Right atrium auricular region (tissue), 2 donors: ENCODE data around the gene RALBP1. TPM values are rescaled to one million over a fixed set of nuclear protein-coding genes. Genes with fewer than 3 reads are reported as not detected.
A peak's percentile ranks its signal among the peaks of the same experiment; 100 is the strongest.
"Not testable (repeated sequence)": the region's sequence is repeated elsewhere in the genome, so short reads cannot be mapped to it uniquely, and the experiment has no call there.

Experiments used
- DNase-seq: peaks from one replicate; pipeline ENCODE4 v3.0.0-alpha.2; 2019; ENCODE audit warnings: low spot score
- H3K27ac ChIP-seq, 2 donors: fragments of 200-600 bp; sonication (generic); 1 replicate in 1 of 2; 2 replicates in 1 of 2; pipeline ENCODE4 v1.5.1; 2016 to 2019
- H3K27me3 ChIP-seq, 2 donors: fragments of 200-600 bp; sonication (generic); one replicate each; pipeline versions ENCODE4 v1.5.1 to v1.6.0; 2017 to 2019
- H3K36me3 ChIP-seq: fragments of 200-600 bp; sonication (generic); one replicate; pipeline ENCODE4 v1.5.1; 2016
- H3K4me1 ChIP-seq, 2 donors: fragments of 200-600 bp; sonication (generic); one replicate each; pipeline versions ENCODE4 v1.5.1 to v1.6.0; 2017 to 2019
- H3K4me3 ChIP-seq, 2 donors: fragments of 200-600 bp; sonication (generic); 1 replicate in 1 of 2; 2 replicates in 1 of 2; pipeline ENCODE4 v1.5.1; 2017 to 2019; ENCODE audit warnings: mild to moderate bottlenecking in 1 of 2, moderate library complexity in 1 of 2
- H3K9me3 ChIP-seq, 2 donors: fragments of 200-600 bp; sonication (generic); one replicate each; pipeline ENCODE4 v1.5.1; 2019
- CTCF ChIP-seq, 2 donors: fragments of 200-600 bp; sonication (generic); IDR thresholded peaks; one replicate each; pipeline ENCODE4 v1.5.1; 2019; ENCODE audit warnings: antibody characterized with exemption in 2 of 2
- total RNA-seq, 2 donors: library from RNA; depleted of rRNA; stranded (reverse); fragments of >200 nt; gene quantifications; one replicate each; pipeline ENCODE4 v1.1.0, GENCODE V29; 2016

RALBP1 gene
- 10 to 100 TPM; 58.7 to 62.5 TPM for total RNA-seq

- Histone ChIP-seq H3K4me1 (peaks cover 0 to 23% of the 10 kb centered on the region in 2 donors), H3K27ac (peak within 1 kb of the TSS; percentile 93 to 95), H3K9me3 (no peaks in the 10 kb centered on the region), H3K4me3 (peak within 1 kb of the TSS; percentile 80 to 92), H3K27me3 (no peaks in the 10 kb centered on the region), H3K36me3 (no peaks in the 10 kb centered on the region)
- TF ChIP-seq CTCF (IDR thresholded peaks at IDR 0.05) = peak in 1 of 2 donors; percentile 65
- DNase-seq = peak; percentile 99
Measured at GRCh38 chr18:9474983-9475642, at the start of gene RALBP1. Gene RALBP1 (plus strand): TSS chr18:9475513. CDS start chr18:9513046, 37,533 bp downstream.

GRCh38 chr18:9426753-9427152, 48.6 kb upstream of the RALBP1 start:
- no peaks in the 10 kb centered on the region for H3K27me3 ChIP-seq
- no peak overlapping the region for H3K27ac ChIP-seq
- TF ChIP-seq CTCF (IDR thresholded peaks at IDR 0.05) = no peak
- peaks cover 0 to 6% of the 10 kb centered on the region in 2 donors for H3K4me1 ChIP-seq
- H3K36me3 ChIP-seq = no peaks in the 10 kb centered on the region
- DNase-seq = no peak
- H3K4me3 ChIP-seq = no peak overlapping the region
- no peaks in the 10 kb centered on the region for H3K9me3 ChIP-seq

GRCh38 chr18:9428301-9428706, 47.0 kb upstream of the RALBP1 start:
- Histone ChIP-seq H3K36me3 (no peaks in the 10 kb centered on the region), H3K4me1 (peaks cover 0 to 6% of the 10 kb centered on the region in 2 donors), H3K27me3 (no peaks in the 10 kb centered on the region), H3K27ac (peak overlapping the region in 1 of 2 donors; percentile 38), H3K4me3 (no peak overlapping the region), H3K9me3 (no peaks in the 10 kb centered on the region)
- DNase-seq = no peak
- no peak for TF ChIP-seq CTCF (IDR thresholded peaks at IDR 0.05)

- Histone ChIP-seq H3K4me1 (peaks cover 0 to 8% of the 10 kb centered on the region in 2 donors), H3K9me3 (no peaks in the 10 kb centered on the region), H3K36me3 (no peaks in the 10 kb centered on the region), H3K27ac (peak overlapping the region in 1 of 2 donors; percentile 38), H3K4me3 (no peak overlapping the region), H3K27me3 (no peaks in the 10 kb centered on the region)
- TF ChIP-seq CTCF (IDR thresholded peaks at IDR 0.05) = no peak
- DNase-seq = no peak
Measured at GRCh38 chr18:9428862-9429661, 46.3 kb upstream of the RALBP1 start.

- H3K9me3 ChIP-seq = no peaks in the 10 kb centered on the region
- H3K27ac ChIP-seq = peak overlapping the region in 1 of 2 donors; percentile 38
- H3K27me3 ChIP-seq = no peaks in the 10 kb centered on the region
- TF ChIP-seq CTCF (IDR thresholded peaks at IDR 0.05) = no peak
- DNase-seq = no peak
- no peak overlapping the region for H3K4me3 ChIP-seq
- H3K4me1 ChIP-seq = peaks cover 0 to 12% of the 10 kb centered on the region in 2 donors
- no peaks in the 10 kb centered on the region for H3K36me3 ChIP-seq
Measured at GRCh38 chr18:9429662-9429993, 45.7 kb upstream of the RALBP1 start.

GRCh38 chr18:9430315-9430714, 45.0 kb upstream of the RALBP1 start:
- not testable (repeated sequence) for H3K4me3 ChIP-seq, H3K27ac ChIP-seq, H3K9me3 ChIP-seq, DNase-seq, H3K27me3 ChIP-seq, H3K36me3 ChIP-seq
- H3K4me1 ChIP-seq = peaks cover 0 to 12% of the 10 kb centered on the region in 2 donors
